ENCODE data around the gene ERCC5. TPM values are rescaled to one million over a fixed set of nuclear protein-coding genes. Genes with fewer than 3 reads are reported as not detected.

The ERCC5 gene
- total RNA-seq, 1 donor from 2014 or later = 44.1 TPM

DNA sequence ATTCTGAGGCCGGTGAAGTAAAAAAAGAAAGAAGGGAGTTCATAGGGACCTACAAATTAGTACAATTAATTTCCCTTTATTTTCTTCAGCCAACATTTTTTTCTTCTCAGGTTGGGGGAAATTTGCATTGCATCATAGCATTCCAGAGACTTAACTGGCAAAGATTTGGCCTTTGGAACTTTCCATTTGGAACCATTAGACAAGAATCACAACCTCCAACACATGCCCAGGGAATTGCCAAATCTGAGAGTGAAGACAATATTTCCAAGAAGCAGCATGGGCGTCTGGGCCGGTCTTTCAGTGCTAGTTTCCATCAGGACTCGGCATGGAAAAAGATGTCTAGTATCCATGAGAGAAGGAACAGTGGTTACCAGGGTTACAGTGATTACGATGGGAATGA lies 6.4 kb upstream of the ERCC5 start:
- no peak for DNase-seq (ENCODE audit: extremely low spot score, unreplicated experiment)
- Mint-ChIP-seq H3K9me3 (no peaks in the 10 kb centered on the region), H3K27ac (no peak overlapping the region), H3K36me3 (peaks cover 7% of the 10 kb centered on the region), H3K27me3 (no peaks in the 10 kb centered on the region), H3K4me1 (ENCODE audit: unreplicated experiment) (no peaks in the 10 kb centered on the region), H3K4me3 (no peak overlapping the region)
- TF ChIP-seq, protein P1, sequence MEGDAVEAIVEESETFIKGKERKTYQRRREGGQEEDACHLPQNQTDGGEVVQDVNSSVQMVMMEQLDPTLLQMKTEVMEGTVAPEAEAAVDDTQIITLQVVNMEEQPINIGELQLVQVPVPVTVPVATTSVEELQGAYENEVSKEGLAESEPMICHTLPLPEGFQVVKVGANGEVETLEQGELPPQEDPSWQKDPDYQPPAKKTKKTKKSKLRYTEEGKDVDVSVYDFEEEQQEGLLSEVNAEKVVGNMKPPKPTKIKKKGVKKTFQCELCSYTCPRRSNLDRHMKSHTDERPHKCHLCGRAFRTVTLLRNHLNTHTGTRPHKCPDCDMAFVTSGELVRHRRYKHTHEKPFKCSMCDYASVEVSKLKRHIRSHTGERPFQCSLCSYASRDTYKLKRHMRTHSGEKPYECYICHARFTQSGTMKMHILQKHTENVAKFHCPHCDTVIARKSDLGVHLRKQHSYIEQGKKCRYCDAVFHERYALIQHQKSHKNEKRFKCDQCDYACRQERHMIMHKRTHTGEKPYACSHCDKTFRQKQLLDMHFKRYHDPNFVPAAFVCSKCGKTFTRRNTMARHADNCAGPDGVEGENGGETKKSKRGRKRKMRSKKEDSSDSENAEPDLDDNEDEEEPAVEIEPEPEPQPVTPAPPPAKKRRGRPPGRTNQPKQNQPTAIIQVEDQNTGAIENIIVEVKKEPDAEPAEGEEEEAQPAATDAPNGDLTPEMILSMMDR (conservative IDR thresholded peaks at IDR 0.05) = no peak

GRCh38 chr13:102845289-102845629 lies 573 bp upstream of the ERCC5 start:
- peak overlapping the region; percentile 96 for H3K4me3 Mint-ChIP-seq
- DNase-seq (ENCODE audit: extremely low spot score, unreplicated experiment) = no peak
- H3K27me3 Mint-ChIP-seq = no peaks in the 10 kb centered on the region
- H3K36me3 Mint-ChIP-seq = no peaks in the 10 kb centered on the region
- H3K27ac Mint-ChIP-seq = peak overlapping the region; percentile 93
- H3K4me1 Mint-ChIP-seq (ENCODE audit: unreplicated experiment) = peaks cover 12% of the 10 kb centered on the region
- TF ChIP-seq, protein P1 (conservative IDR thresholded peaks at IDR 0.05) = no peak
- H3K9me3 Mint-ChIP-seq = no peaks in the 10 kb centered on the region

DNA sequence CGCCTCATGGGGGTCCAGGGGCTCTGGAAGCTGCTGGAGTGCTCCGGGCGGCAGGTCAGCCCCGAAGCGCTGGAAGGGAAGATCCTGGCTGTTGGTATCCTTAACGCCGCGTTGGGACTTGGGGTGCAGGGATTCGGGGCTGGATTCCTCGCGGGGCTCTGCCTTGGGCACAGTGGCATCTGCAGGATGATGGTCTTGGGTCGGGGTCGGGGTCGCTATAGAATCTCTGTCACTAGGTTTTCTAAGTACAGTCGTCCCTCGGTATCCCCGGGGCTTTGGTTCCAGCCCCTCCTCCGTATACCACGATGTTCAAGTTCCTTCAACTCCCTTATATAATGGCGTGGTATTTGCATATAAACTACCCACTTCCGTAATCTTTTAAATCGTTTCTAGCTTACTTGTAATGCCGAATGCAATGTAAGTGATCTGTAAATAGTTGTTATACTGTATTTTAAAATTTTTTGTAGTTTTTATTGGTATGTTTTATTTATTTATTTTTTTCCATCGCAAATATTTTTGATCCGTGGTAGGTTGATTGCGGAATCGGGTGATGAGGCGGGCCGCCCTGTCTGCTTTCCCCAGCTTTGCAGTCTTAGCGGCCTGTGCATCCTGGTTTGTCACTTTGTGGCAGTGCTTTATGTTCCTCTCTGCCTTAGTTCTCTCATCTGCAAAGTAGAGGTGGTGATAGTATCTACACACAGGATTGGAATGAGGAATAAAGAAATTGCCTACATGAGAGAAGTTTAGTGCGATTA lies 606 bp downstream of the ERCC5 start:
- peak overlapping the region; percentile 93 for H3K27ac Mint-ChIP-seq
- TF ChIP-seq, protein P1 (conservative IDR thresholded peaks at IDR 0.05) = no peak
- H3K9me3 Mint-ChIP-seq = no peaks in the 10 kb centered on the region
- no peaks in the 10 kb centered on the region for H3K36me3 Mint-ChIP-seq
- no peaks in the 10 kb centered on the region for H3K27me3 Mint-ChIP-seq
- H3K4me3 Mint-ChIP-seq = peak overlapping the region; percentile 96
- peaks cover 12% of the 10 kb centered on the region for H3K4me1 Mint-ChIP-seq (ENCODE audit: unreplicated experiment)
- no peak for DNase-seq (ENCODE audit: extremely low spot score, unreplicated experiment)

DNA sequence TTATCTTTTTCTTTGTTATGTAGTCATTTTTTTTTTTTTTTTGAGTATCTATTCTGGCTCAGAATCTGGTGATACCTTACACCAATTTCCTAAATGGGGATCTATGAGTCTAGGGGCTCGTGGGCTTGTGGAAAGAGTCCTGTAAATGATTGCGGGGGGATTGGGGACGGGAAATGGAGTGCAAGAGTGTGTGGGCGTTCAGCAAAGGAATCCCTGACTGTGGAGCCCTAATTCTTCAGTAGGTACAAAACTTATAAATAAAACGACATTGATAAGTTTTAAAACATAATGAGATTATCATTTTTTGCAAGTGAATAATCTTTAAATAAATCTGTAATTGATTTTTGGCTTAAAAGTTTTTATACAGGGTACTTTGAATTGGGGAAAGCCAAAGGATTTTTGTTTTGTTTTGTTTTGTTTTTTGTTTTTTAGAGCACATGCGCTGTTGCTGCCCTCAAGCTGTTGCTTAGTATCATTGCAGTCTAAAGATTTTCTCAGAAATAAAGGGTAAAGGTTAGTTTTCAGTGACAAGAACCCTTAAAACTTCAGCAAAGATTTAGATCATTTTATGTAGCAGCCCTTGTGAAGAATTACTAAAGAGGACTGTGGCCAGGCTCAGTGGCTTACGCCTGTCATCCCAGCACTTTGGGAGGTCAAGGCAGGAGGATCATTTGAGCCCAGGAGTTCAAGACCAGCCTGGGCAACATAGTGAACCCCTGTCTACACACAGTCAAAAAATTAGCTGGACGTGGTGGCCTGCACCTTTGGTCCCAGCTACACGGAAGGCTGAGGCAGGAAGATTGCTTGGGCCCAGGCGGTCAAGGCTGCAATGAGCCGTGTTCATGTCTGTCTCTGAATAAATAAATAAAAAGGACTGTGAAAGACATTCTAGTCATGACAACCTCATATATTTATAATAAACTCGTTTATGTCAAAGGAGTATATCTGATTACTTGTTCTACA lies 1.7 kb downstream of the ERCC5 start:
- H3K4me3 Mint-ChIP-seq = peak overlapping the region; percentile 96
- peaks cover 12% of the 10 kb centered on the region for H3K4me1 Mint-ChIP-seq (ENCODE audit: unreplicated experiment)
- no peak for DNase-seq (ENCODE audit: extremely low spot score, unreplicated experiment)
- no peaks in the 10 kb centered on the region for H3K9me3 Mint-ChIP-seq
- TF ChIP-seq, protein P1 (conservative IDR thresholded peaks at IDR 0.05) = peak; percentile 83
- no peaks in the 10 kb centered on the region for H3K27me3 Mint-ChIP-seq
- H3K27ac Mint-ChIP-seq = peak overlapping the region; percentile 93
- H3K36me3 Mint-ChIP-seq = no peaks in the 10 kb centered on the region

- peaks cover 1% of the 10 kb centered on the region for H3K36me3 Mint-ChIP-seq
- TF ChIP-seq, protein P1 (conservative IDR thresholded peaks at IDR 0.05) = no peak
- no peaks in the 10 kb centered on the region for H3K9me3 Mint-ChIP-seq
- DNase-seq (ENCODE audit: extremely low spot score, unreplicated experiment) = no peak
- H3K27ac Mint-ChIP-seq = no peak overlapping the region
- H3K4me3 Mint-ChIP-seq = peak overlapping the region; percentile 71
- peaks cover 12% of the 10 kb centered on the region for H3K4me1 Mint-ChIP-seq (ENCODE audit: unreplicated experiment)
- no peaks in the 10 kb centered on the region for H3K27me3 Mint-ChIP-seq
These were observed 3.1 kb downstream of the ERCC5 start for GRCh38 chr13:102848956-102849355.

All from type B pancreatic cell (in vitro differentiated cells).